BLaER1 treated with 17β-estradiol and CSF1 and Interleukin-3, amounts not matched to agents 10 nM and 100 nM (cell line): ENCODE data around the gene ARHGAP26.

Experiments
- H3K27ac ChIP-seq, 11 experiments: shearing (Covaris generic); formaldehyde crosslinking; 2 replicates each; pipeline ENCODE4 v1.8.1; 2022
- H3K27me3 ChIP-seq, 11 experiments: shearing (Covaris generic); formaldehyde crosslinking; 2 replicates each; pipeline ENCODE4 v1.8.1; 2022
- H3K36me3 ChIP-seq, 11 experiments: shearing (Covaris generic); formaldehyde crosslinking; 2 replicates each; pipeline ENCODE4 v1.8.1; 2022
- H3K4me1 ChIP-seq, 10 experiments: shearing (Covaris generic); formaldehyde crosslinking; 2 replicates each; pipeline ENCODE4 v1.8.1; 2022
- H3K4me2 ChIP-seq, 11 experiments: shearing (Covaris generic); formaldehyde crosslinking; 2 replicates each; pipeline ENCODE4 v1.8.1; 2022
- H3K4me3 ChIP-seq, 10 experiments: shearing (Covaris generic); formaldehyde crosslinking; 2 replicates each; pipeline ENCODE4 v1.8.1; 2022
- H3K9ac ChIP-seq, 11 experiments: shearing (Covaris generic); formaldehyde crosslinking; 2 replicates each; pipeline ENCODE4 v1.8.1; 2022
- H3K9me3 ChIP-seq, 11 experiments: shearing (Covaris generic); formaldehyde crosslinking; replicated peaks in 1 of 11; 2 replicates each; pipeline ENCODE4 v1.8.1; 2022
- H4K20me1 ChIP-seq, 11 experiments: shearing (Covaris generic); formaldehyde crosslinking; 2 replicates each; pipeline ENCODE4 v1.8.1; 2022
- Cebpa-rat ChIP-seq, 11 experiments: shearing (Covaris generic); IDR thresholded peaks; 2 replicates each; pipeline ENCODE4 v1.8.1; 2022

The ARHGAP26 gene

DNA sequence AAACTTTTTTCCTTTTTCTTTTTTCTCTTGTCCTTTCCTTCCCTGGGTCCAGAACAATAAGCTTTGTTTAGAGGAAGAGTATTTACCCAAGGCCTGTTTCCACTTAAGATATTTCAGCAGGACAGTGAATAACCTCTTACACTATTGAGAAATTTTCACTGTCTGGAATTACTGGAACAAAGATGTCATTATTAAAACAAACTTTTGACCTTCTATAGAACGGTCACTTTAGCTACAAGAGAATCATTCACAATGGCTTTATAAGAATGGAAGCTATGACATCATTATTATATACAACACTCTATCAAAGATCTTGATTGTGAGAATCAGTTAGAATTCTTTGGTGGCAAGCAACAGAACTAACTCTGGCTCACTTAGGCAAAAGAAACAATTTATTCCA, 22.0 kb upstream of the ARHGAP26 start:
- no peaks in the 10 kb centered on the region for H3K36me3 ChIP-seq
- H3K4me2 ChIP-seq: peak overlapping the region in 1 of 11 experiments; percentile 70; a peak in 2 of 22 replicates
- no peak overlapping the region; a peak in 1 of 22 replicates for H3K9ac ChIP-seq
- no peaks in the 10 kb centered on the region for H3K9me3 ChIP-seq
- peaks cover 0 to 54% (median 6%) of the 10 kb centered on the region in 10 experiments; a peak in 10 of 20 replicates for H3K4me1 ChIP-seq
- H3K27me3 ChIP-seq: no peaks in the 10 kb centered on the region
- H4K20me1 ChIP-seq: no peaks in the 10 kb centered on the region
- H3K27ac ChIP-seq: no peak overlapping the region
- H3K4me3 ChIP-seq: no peak overlapping the region
- TF ChIP-seq Cebpa-rat (IDR thresholded peaks at IDR 0.05): no peak

DNA sequence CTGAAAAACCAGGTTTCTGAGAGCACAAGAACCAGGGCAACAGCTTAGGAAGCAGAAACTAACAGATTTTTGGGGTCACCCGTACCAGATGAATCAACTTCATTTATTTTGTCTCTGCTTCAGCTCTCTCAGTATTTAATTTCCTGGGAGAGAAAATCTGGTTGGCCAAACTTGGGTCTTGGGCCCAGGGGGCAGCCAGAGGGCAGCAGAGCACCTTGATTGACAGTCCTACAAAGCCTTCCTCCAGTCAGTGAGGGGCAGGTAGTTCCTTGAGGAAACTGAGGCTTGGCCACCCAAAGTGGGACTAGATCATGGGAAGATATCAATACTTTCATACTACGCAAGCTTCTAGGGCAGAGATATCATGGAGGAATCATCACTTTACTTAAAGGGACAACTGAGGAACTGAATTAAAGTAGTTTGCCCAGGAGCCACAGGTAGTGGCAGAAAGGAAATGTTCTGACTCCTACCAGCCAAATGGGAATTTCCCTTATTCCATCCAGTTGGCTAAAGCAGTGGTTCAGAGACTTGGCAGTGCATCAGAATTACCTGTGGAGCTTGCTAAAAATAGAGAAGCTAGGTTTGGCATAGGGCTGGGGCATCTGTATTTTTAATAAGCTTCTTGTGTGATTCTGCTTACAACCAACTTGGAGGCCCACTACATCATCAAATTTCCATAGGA, 21.5 kb upstream of the ARHGAP26 start:
- peak overlapping the region in 5 of 11 experiments; percentile 34 to 55 (median 52); a peak in 10 of 22 replicates for H3K4me2 ChIP-seq
- no peaks in the 10 kb centered on the region for H3K9me3 ChIP-seq
- no peak overlapping the region for H3K27ac ChIP-seq

DNA sequence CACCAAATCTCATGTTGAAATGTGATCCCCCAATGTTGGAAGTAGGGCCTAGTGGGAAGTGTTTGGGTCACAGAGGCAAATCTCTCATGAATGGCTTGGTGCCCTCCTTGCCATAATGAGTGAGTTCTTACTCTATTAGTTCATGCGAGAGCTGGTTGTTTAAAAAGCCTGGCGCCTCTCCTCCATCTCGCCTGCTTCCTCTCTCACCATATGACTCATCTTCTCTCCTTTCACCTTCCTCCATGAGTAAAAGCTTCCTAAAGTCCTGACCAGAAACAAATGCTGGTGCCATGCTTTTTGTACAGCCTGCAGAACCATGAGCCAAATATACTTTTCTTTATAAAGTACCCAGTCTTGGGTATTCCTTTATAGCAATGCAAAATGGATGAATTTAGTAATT, 20.9 kb upstream of the ARHGAP26 start:
- peaks cover 0 to 51% (median 6%) of the 10 kb centered on the region in 10 experiments; a peak in 10 of 20 replicates for H3K4me1 ChIP-seq
- no peak overlapping the region for H3K4me3 ChIP-seq
- no peak overlapping the region for H3K27ac ChIP-seq
- no peaks in the 10 kb centered on the region for H3K27me3 ChIP-seq
- no peak for TF ChIP-seq Cebpa-rat (IDR thresholded peaks at IDR 0.05)
- H3K4me2 ChIP-seq: peak overlapping the region in 5 of 11 experiments; percentile 34 to 55 (median 52); a peak in 10 of 22 replicates
- no peaks in the 10 kb centered on the region for H3K9me3 ChIP-seq
- H3K9ac ChIP-seq: no peak overlapping the region
- no peaks in the 10 kb centered on the region for H3K36me3 ChIP-seq
- H4K20me1 ChIP-seq: no peaks in the 10 kb centered on the region

More for the DNA sequence above, 21.5 kb upstream of the ARHGAP26 start:
- H3K36me3 ChIP-seq: no peaks in the 10 kb centered on the region
- H3K4me3 ChIP-seq: no peak overlapping the region
- H3K9ac ChIP-seq: no peak overlapping the region; a peak in 1 of 22 replicates
- no peaks in the 10 kb centered on the region for H4K20me1 ChIP-seq
- H3K27me3 ChIP-seq: no peaks in the 10 kb centered on the region
- TF ChIP-seq Cebpa-rat (IDR thresholded peaks at IDR 0.05): no peak
- H3K4me1 ChIP-seq: peaks cover 0 to 54% (median 6%) of the 10 kb centered on the region in 10 experiments; a peak in 10 of 20 replicates

DNA sequence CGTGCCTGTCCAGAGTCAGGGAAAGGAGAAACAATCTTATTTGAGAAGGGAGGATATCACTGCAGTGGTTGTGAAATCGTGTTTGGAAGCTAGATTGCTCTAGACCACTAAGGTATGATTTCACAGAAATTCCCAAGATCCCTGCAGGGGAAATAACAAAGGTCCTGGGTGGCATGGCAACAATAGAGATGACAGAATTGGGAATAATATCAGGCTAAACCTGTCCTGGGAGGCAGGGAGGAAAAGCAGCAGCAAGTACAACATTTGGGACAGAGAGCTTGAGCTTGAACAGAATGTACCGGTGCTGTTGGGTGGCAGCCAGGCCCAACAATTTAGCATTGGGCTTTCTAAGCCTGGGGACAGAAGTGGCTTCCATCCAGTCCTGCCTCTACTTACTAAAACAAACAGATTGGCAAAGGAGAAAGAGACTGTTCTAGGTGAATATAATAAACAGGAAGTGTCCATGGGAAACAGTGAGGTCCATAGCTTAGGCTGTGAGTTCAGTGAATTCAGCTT, 17.0 kb upstream of the ARHGAP26 start:
- H3K27me3 ChIP-seq: no peaks in the 10 kb centered on the region
- TF ChIP-seq Cebpa-rat (IDR thresholded peaks at IDR 0.05): no peak
- no peaks in the 10 kb centered on the region for H4K20me1 ChIP-seq
- peak overlapping the region in 2 of 11 experiments; percentile 9 to 32; a peak in 1 of 22 replicates for H3K4me2 ChIP-seq
- no peaks in the 10 kb centered on the region for H3K9me3 ChIP-seq
- no peak overlapping the region for H3K9ac ChIP-seq
- peaks cover 0 to 38% (median 6%) of the 10 kb centered on the region in 10 experiments; a peak in 10 of 20 replicates for H3K4me1 ChIP-seq
- H3K4me3 ChIP-seq: no peak overlapping the region
- H3K27ac ChIP-seq: no peak overlapping the region
- H3K36me3 ChIP-seq: no peaks in the 10 kb centered on the region

DNA sequence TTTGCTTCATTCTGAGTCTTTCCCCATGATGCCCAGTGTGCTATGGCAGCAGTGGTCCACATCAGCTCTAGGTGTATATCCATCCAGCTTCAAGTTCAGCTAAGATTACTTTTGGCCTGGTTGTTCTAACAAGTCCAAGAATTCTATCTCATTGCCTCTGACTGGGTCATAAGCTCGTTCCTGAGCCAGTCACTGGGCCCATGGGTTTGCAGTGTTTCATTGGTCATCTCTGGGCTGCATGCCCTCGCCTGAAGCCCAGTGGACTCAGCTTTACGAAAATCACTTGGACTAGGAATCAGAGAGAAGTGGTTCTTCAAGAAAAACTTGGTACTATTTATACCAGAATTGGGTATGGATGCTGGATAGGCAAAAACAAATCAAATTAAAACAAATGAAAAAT, 16.1 kb upstream of the ARHGAP26 start:
- H3K9me3 ChIP-seq: no peaks in the 10 kb centered on the region
- no peak for TF ChIP-seq Cebpa-rat (IDR thresholded peaks at IDR 0.05)
- peaks cover 0 to 38% (median 5%) of the 10 kb centered on the region in 10 experiments; a peak in 10 of 20 replicates for H3K4me1 ChIP-seq
- H4K20me1 ChIP-seq: no peaks in the 10 kb centered on the region
- no peaks in the 10 kb centered on the region for H3K36me3 ChIP-seq
- H3K27ac ChIP-seq: no peak overlapping the region
- no peak overlapping the region for H3K4me3 ChIP-seq
- H3K4me2 ChIP-seq: no peak overlapping the region
- no peak overlapping the region for H3K9ac ChIP-seq
- no peaks in the 10 kb centered on the region for H3K27me3 ChIP-seq

DNA sequence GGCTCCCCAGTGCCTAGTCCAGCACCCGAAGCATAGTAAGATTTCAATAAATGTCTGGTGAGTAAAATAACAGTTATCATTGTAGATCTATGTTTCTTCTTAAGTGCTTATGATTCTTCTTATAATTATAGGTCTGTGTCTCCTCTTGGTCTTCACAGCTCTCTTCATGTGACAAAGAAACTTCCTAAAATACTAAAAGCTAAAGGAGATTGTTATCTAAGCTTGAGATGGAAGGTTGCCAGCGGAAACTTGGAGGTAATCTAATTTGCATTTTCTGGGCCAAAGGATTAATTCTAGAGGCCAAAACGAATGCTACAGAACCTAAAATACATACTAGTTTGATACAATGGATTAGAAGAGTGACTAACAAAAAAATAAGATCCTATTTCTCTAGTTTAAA, 13.6 kb upstream of the ARHGAP26 start:
- Histone ChIP-seq H4K20me1 (no peaks in the 10 kb centered on the region), H3K27ac (no peak overlapping the region), H3K4me2 (no peak overlapping the region), H3K27me3 (no peaks in the 10 kb centered on the region), H3K36me3 (no peaks in the 10 kb centered on the region), H3K4me1 (peaks cover 0 to 32% (median 0%) of the 10 kb centered on the region in 10 experiments; a peak in 8 of 20 replicates), H3K9ac (no peak overlapping the region), H3K4me3 (no peak overlapping the region), H3K9me3 (no peaks in the 10 kb centered on the region)
- TF ChIP-seq Cebpa-rat (IDR thresholded peaks at IDR 0.05): no peak

DNA sequence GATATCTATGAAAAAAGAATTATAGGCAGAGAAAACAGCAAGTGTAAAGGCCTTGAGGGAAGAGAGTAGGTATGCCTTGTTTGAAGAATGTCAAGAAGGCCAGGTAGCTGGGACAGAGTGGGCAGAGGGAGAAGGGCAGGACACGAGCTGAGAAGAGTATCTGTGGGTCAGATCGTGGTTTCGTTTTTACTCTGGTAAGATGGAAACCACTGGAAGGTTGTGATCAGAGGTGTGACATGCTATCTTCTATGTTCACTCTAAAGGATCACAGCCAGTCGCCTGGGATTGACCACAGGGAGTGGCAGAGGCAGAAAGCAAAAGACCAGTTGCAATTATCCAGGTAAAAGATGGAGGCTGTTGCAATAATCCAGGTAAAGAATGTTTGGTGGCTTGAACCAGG, 12.6 kb upstream of the ARHGAP26 start:
- H3K27me3 ChIP-seq: no peaks in the 10 kb centered on the region
- peak overlapping the region in 3 of 11 experiments; percentile 24 to 63 (median 54); a peak in 5 of 22 replicates for H3K4me2 ChIP-seq
- peak overlapping the region in 1 of 11 experiments; percentile 52; a peak in 1 of 22 replicates for H3K27ac ChIP-seq
- H3K4me1 ChIP-seq: peaks cover 0 to 42% (median 0%) of the 10 kb centered on the region in 10 experiments; a peak in 8 of 20 replicates
- no peaks in the 10 kb centered on the region for H3K9me3 ChIP-seq
- H3K9ac ChIP-seq: no peak overlapping the region
- H3K36me3 ChIP-seq: no peaks in the 10 kb centered on the region
- TF ChIP-seq Cebpa-rat (IDR thresholded peaks at IDR 0.05): no peak
- no peaks in the 10 kb centered on the region for H4K20me1 ChIP-seq
- H3K4me3 ChIP-seq: no peak overlapping the region

DNA sequence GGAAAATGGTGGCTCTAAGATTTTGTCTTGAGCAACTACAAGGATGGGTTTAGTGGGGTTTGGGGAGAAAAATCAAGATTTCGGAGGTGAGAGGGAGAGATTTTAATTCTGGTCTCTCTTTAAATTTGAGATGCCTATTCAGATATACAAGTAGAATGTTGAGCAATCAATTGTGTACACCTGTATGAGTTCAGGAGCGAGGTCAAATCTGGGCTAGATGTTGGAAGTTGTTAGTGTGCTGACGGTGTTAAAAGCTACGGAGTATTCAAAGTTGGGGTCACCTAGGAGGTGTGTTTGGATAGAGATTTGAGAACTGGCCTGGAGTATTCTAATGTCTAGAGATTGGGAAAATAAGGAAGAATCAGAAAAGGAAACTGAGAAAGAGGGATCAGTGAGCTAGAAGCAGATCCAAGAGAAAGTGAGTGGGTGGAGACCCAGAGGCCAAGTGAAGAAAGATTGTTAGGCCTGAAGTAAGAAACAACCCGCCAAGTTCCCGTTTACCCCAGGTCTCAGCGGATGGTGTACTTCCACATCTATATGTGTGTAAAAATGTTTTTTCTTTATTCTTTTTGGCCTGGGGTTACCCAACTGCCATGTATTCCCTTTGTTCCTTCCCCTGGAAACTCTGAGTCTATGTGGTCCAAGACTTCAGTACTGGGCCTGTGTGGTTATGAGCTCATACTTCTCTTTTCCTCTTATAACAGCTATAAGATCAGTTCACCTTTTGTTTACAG, 11.9 kb upstream of the ARHGAP26 start:
- Histone ChIP-seq H4K20me1 (no peaks in the 10 kb centered on the region), H3K4me3 (no peak overlapping the region), H3K27ac (peak overlapping the region in 2 of 11 experiments; percentile 28 to 52; a peak in 3 of 22 replicates), H3K4me1 (peaks cover 0 to 43% (median 0%) of the 10 kb centered on the region in 10 experiments; a peak in 8 of 20 replicates), H3K27me3 (no peaks in the 10 kb centered on the region), H3K9me3 (no peaks in the 10 kb centered on the region), H3K9ac (no peak overlapping the region), H3K36me3 (no peaks in the 10 kb centered on the region), H3K4me2 (peak overlapping the region in 4 of 11 experiments; percentile 3 to 63 (median 39); a peak in 6 of 22 replicates)
- TF ChIP-seq Cebpa-rat (IDR thresholded peaks at IDR 0.05): no peak

DNA sequence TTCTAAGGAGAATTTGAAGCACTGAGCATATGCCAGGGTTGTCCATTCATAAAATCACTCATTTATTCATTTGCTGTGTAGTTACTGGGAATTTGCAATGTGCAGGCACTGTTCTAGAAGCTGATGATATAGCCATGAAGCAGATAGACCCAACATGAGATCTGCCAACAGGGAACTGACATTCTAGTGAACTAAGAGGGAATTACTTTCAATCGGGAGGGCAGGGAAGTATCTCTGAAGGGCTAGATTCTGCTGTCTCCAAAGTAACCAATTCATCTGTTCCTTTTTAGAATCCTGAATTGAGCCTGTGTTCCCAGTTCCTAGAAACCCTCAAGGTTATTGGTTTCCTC, 11.4 kb upstream of the ARHGAP26 start:
- Histone ChIP-seq H3K9me3 (peaks cover 0 to 4% (median 0%) of the 10 kb centered on the region in 11 experiments; a peak in 4 of 22 replicates), H3K27ac (peak overlapping the region in 1 of 11 experiments; percentile 52; a peak in 2 of 22 replicates), H3K27me3 (no peaks in the 10 kb centered on the region), H4K20me1 (no peaks in the 10 kb centered on the region), H3K4me2 (peak overlapping the region in 4 of 11 experiments; percentile 3 to 63 (median 39); a peak in 5 of 22 replicates), H3K4me1 (peaks cover 0 to 38% (median 0%) of the 10 kb centered on the region in 10 experiments; a peak in 8 of 20 replicates), H3K36me3 (no peaks in the 10 kb centered on the region), H3K4me3 (no peak overlapping the region), H3K9ac (no peak overlapping the region)
- no peak for TF ChIP-seq Cebpa-rat (IDR thresholded peaks at IDR 0.05)
